ENCODE results near the gene PKD2. TPM values are rescaled to one million over a fixed set of nuclear protein-coding genes. Genes with fewer than 3 reads are reported as not detected.

PKD2 gene
- total RNA-seq, 1 experiment from 2014 or later: 12.9 TPM

DNA sequence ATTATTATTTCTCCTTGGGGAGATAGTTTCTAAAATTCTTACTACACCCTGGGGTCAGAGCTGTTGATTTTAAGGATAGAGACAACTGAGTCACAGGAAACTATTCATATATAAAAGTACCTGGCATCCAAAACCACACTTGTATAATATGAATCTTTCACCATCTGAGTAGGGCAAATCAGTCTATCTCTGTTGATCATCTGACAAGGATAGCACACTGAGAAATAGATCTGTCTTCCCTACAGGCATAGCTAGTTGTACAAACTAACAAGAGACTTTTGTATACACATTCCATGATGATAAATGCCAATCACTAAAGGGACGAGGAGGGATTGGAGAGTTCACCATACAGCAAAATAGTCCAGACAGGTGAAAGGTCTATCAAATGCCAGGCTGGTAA lies 30.0 kb downstream of the PKD2 start:
- ChIA-PET CTCF (interaction anchor here (0.6 kb wide), 1 partner anchor 184 kb away, joined by 4 read pairs; no protein-coding TSS in a partner anchor), POLR2A (ENCODE audit: unreplicated experiment) (no interaction called here)
- ATAC-seq (peak; percentile 92), DNase-seq (peak; percentile 75)
- Histone ChIP-seq H2AFZ (ENCODE audit: low read length) (no peak overlapping the region), H3K9me3 (ENCODE audit: low read length) (no peaks in the 10 kb centered on the region), H3K27me3 (ENCODE audit: low read length) (no peaks in the 10 kb centered on the region), H3K27ac (ENCODE audit: low read length) (peak overlapping the region; percentile 74), H3K4me3 (ENCODE audit: low read length) (no peak overlapping the region), H3K36me3 (ENCODE audit: low read depth, low read length) (peaks cover 22% of the 10 kb centered on the region), H3K79me2 (ENCODE audit: low read length) (no peaks in the 10 kb centered on the region), H3K9ac (ENCODE audit: low read length) (no peak overlapping the region), H3K4me2 (ENCODE audit: low read length) (peak overlapping the region; percentile 46), H3K9me2 (replicated peaks; ENCODE audit: low read length) (no peaks in the 10 kb centered on the region), H3F3A (ENCODE audit: low read length, unreplicated experiment) (no peaks in the 10 kb centered on the region), H3K4me1 (ENCODE audit: insufficient read depth, low read length) (peaks cover 21% of the 10 kb centered on the region), H4K20me1 (ENCODE audit: low read length) (no peaks in the 10 kb centered on the region)
- intact Hi-C loops (cut with micrococcal nuclease): no loop called here
- no TSS peak for BruUV-seq (replicated peaks)
- TF ChIP-seq, protein P1, sequence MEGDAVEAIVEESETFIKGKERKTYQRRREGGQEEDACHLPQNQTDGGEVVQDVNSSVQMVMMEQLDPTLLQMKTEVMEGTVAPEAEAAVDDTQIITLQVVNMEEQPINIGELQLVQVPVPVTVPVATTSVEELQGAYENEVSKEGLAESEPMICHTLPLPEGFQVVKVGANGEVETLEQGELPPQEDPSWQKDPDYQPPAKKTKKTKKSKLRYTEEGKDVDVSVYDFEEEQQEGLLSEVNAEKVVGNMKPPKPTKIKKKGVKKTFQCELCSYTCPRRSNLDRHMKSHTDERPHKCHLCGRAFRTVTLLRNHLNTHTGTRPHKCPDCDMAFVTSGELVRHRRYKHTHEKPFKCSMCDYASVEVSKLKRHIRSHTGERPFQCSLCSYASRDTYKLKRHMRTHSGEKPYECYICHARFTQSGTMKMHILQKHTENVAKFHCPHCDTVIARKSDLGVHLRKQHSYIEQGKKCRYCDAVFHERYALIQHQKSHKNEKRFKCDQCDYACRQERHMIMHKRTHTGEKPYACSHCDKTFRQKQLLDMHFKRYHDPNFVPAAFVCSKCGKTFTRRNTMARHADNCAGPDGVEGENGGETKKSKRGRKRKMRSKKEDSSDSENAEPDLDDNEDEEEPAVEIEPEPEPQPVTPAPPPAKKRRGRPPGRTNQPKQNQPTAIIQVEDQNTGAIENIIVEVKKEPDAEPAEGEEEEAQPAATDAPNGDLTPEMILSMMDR (conservative IDR thresholded peaks at IDR 0.05; ENCODE audit: low read depth, low read length): no peak
- TF ChIP-seq EZH2 (IDR thresholded peaks at IDR 0.05; ENCODE audit: low read length, unreplicated experiment): no peak
- no peak for TF ChIP-seq EZH2phosphoT487 (IDR thresholded peaks at IDR 0.05; ENCODE audit: borderline replicate concordance, low read length)

DNA sequence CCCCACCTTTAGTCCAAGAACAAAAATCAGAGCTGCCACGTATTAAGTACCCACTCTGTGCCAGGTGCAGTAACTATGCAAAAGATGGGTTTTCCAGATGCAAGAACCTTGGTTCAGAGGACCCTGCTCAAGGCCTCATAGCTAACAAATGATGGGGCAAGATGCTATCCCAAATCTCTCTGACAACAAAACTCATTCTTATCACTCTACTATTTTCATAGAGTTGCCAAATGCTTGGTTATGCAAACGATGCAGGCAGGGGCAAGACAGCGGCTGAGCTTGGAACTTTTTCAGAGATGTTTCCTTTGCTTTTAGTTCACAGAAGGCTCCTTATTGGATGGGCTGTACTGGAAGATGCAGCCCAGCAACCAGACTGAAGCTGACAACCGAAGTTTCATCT lies 30.5 kb downstream of the PKD2 start:
- Histone ChIP-seq H3K4me2 (ENCODE audit: low read length) (peak overlapping the region; percentile 46), H4K20me1 (ENCODE audit: low read length) (no peaks in the 10 kb centered on the region), H3K9me3 (ENCODE audit: low read length) (no peaks in the 10 kb centered on the region), H3K27ac (ENCODE audit: low read length) (peak overlapping the region; percentile 61), H3K9ac (ENCODE audit: low read length) (no peak overlapping the region), H3F3A (ENCODE audit: low read length, unreplicated experiment) (no peaks in the 10 kb centered on the region), H3K79me2 (ENCODE audit: low read length) (no peaks in the 10 kb centered on the region), H3K9me2 (replicated peaks; ENCODE audit: low read length) (no peaks in the 10 kb centered on the region), H3K27me3 (ENCODE audit: low read length) (no peaks in the 10 kb centered on the region), H2AFZ (ENCODE audit: low read length) (no peak overlapping the region), H3K4me3 (ENCODE audit: low read length) (no peak overlapping the region), H3K36me3 (ENCODE audit: low read depth, low read length) (peaks cover 22% of the 10 kb centered on the region), H3K4me1 (ENCODE audit: insufficient read depth, low read length) (peaks cover 21% of the 10 kb centered on the region)
- no peak for DNase-seq
- ChIA-PET CTCF (no interaction called here), POLR2A (ENCODE audit: unreplicated experiment) (no interaction called here)
- TF ChIP-seq EZH2 (IDR thresholded peaks at IDR 0.05; ENCODE audit: low read length, unreplicated experiment): no peak
- TF ChIP-seq, protein P1 (conservative IDR thresholded peaks at IDR 0.05; ENCODE audit: low read depth, low read length): no peak
- TF ChIP-seq EZH2phosphoT487 (IDR thresholded peaks at IDR 0.05; ENCODE audit: borderline replicate concordance, low read length): no peak
- no peak for ATAC-seq
- no TSS peak for BruUV-seq (replicated peaks)
- intact Hi-C loops (cut with micrococcal nuclease): no loop called here

DNA sequence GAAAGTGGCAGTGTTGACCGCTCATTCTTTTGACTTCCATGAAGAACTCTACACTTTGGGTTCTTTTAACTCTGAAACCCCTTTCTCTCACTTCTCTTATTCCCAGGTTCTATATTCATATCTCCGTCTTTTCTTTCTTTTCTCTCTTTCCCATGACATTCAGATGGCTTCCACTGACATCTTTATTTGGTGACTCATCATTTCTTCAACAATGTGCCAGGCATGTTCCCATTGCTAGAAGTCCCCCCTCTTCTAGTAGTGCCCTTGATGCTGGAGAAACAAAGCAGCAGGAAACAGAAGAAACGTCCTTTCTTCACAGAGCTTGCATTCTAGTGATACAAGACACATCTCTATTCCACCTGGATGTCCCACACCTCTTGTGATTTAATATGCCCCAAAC lies 33.3 kb downstream of the PKD2 start:
- Histone ChIP-seq H3K4me1 (ENCODE audit: insufficient read depth, low read length) (peaks cover 21% of the 10 kb centered on the region), H3K9me2 (replicated peaks; ENCODE audit: low read length) (no peaks in the 10 kb centered on the region), H3K79me2 (ENCODE audit: low read length) (no peaks in the 10 kb centered on the region), H3K4me3 (ENCODE audit: low read length) (no peak overlapping the region), H3K27ac (ENCODE audit: low read length) (no peak overlapping the region), H2AFZ (ENCODE audit: low read length) (no peak overlapping the region), H3K9me3 (ENCODE audit: low read length) (no peaks in the 10 kb centered on the region), H4K20me1 (ENCODE audit: low read length) (no peaks in the 10 kb centered on the region), H3K4me2 (ENCODE audit: low read length) (no peak overlapping the region), H3F3A (ENCODE audit: low read length, unreplicated experiment) (no peaks in the 10 kb centered on the region), H3K36me3 (ENCODE audit: low read depth, low read length) (peaks cover 25% of the 10 kb centered on the region), H3K9ac (ENCODE audit: low read length) (no peak overlapping the region), H3K27me3 (ENCODE audit: low read length) (no peaks in the 10 kb centered on the region)
- TF ChIP-seq, protein P1 (conservative IDR thresholded peaks at IDR 0.05; ENCODE audit: low read depth, low read length): no peak
- TF ChIP-seq EZH2 (IDR thresholded peaks at IDR 0.05; ENCODE audit: low read length, unreplicated experiment): no peak
- no TSS peak for BruUV-seq (replicated peaks)
- intact Hi-C loops (cut with micrococcal nuclease): no loop called here
- DNase-seq (no peak), ATAC-seq (no peak)
- POLR2A ChIA-PET (ENCODE audit: unreplicated experiment): no interaction called here
- CTCF ChIA-PET: no interaction called here
